PC-3 (cell line): ENCODE measurements around the gene SHROOM2. TPM values are rescaled to one million over a fixed set of nuclear protein-coding genes. Genes with fewer than 3 reads are reported as not detected.
"Not testable (repeated sequence)": the region's sequence is repeated elsewhere in the genome, so short reads cannot be mapped to it uniquely, and the experiment has no call there.

ENCODE experiments used
- ATAC-seq: fragments of 200-7000 bp; cut with Tn5 transposase; 2 replicates; pipeline ENCODE4 v1.9.1; 2020; ENCODE audit warnings: mild to moderate bottlenecking, moderate library complexity
- BruUV-seq: library from RNA; stranded (reverse); fragments of 400-500 nt; replicated peaks from 2 replicates; lab custom pipeline; 2021; lab: Mats Ljungman, UMichigan
- CTCF ChIA-PET: fragments of 300-600 bp; sonication (Branson Sonifier 250); formaldehyde crosslinking; loops from one replicate; lab custom pipeline; 2022; ENCODE audit warnings: antibody characterized with exemption; lab: Charles Lee
- POLR2A ChIA-PET: fragments of 300-600 bp; sonication (Branson Sonifier 250); formaldehyde crosslinking; loops from one replicate; lab custom pipeline; 2022; ENCODE audit warnings: antibody characterized with exemption; ENCODE audit not compliant: unreplicated experiment; lab: Charles Lee
- DNase-seq: peaks from one replicate; pipeline ENCODE4 v3.0.0-alpha.2; 2015
- H2AFZ ChIP-seq: fragments of 300-600 bp; sonication (generic); 2 replicates; pipeline ENCODE4 v1.6.0; 2016; ENCODE audit warnings: antibody characterized with exemption, low read length
- H3F3A ChIP-seq: fragments of 300-600 bp; sonication (generic); one replicate; pipeline ENCODE4 v1.6.0; 2017; ENCODE audit warnings: antibody characterized with exemption, low read length, control low read depth, mild to moderate bottlenecking; ENCODE audit not compliant: unreplicated experiment
- H3K27ac ChIP-seq: fragments of 300-600 bp; sonication (generic); 2 replicates; pipeline ENCODE4 v1.5.1; 2016; ENCODE audit warnings: mild to moderate bottlenecking, low read length
- H3K27me3 ChIP-seq: fragments of 300-600 bp; sonication (generic); 2 replicates; pipeline ENCODE4 v1.6.1; 2016; ENCODE audit warnings: low read length, mixed read lengths
- H3K36me3 ChIP-seq: fragments of 300-600 bp; sonication (generic); 2 replicates; pipeline ENCODE4 v1.6.1; 2016; ENCODE audit warnings: low read depth, mixed run types, low read length, mixed read lengths
- H3K4me1 ChIP-seq: fragments of 300-600 bp; sonication (generic); 2 replicates; pipeline ENCODE4 v1.5.1; 2016; ENCODE audit warnings: low read length; ENCODE audit not compliant: insufficient read depth
- H3K4me2 ChIP-seq: fragments of 300-600 bp; sonication (generic); 2 replicates; pipeline ENCODE4 v1.6.0; 2016; ENCODE audit warnings: low read length
- H3K4me3 ChIP-seq: fragments of 300-600 bp; sonication (generic); 2 replicates; pipeline ENCODE4 v1.5.1; 2016; ENCODE audit warnings: mild to moderate bottlenecking, low read length, mixed read lengths
- H3K79me2 ChIP-seq: fragments of 300-600 bp; sonication (generic); 2 replicates; pipeline ENCODE4 v1.6.1; 2017; ENCODE audit warnings: low read length, mixed read lengths
- H3K9ac ChIP-seq: fragments of 300-600 bp; sonication (generic); 2 replicates; pipeline ENCODE4 v1.6.0; 2016; ENCODE audit warnings: mild to moderate bottlenecking, low read length
- H3K9me2 ChIP-seq: fragments of 300-600 bp; sonication (generic); replicated peaks from 2 replicates; pipeline ENCODE4 v1.6.1; 2016; ENCODE audit warnings: mixed run types, low read length, mixed read lengths
- H3K9me3 ChIP-seq: fragments of 300-600 bp; sonication (generic); 2 replicates; pipeline ENCODE4 v1.6.1; 2016; ENCODE audit warnings: low read length, mixed read lengths
- H4K20me1 ChIP-seq: fragments of 300-600 bp; sonication (generic); 2 replicates; pipeline ENCODE4 v1.6.1; 2016; ENCODE audit warnings: low read length, mixed read lengths
- EZH2 ChIP-seq: fragments of 300-600 bp; sonication (generic); IDR thresholded peaks from one replicate; pipeline ENCODE4 v1.6.1; 2017; ENCODE audit warnings: antibody characterized with exemption, mild to moderate bottlenecking, low read length; ENCODE audit not compliant: unreplicated experiment
- EZH2phosphoT487 ChIP-seq: fragments of 300-600 bp; sonication (generic); IDR thresholded peaks from 2 replicates; pipeline ENCODE4 v1.6.1; 2018; ENCODE audit warnings: mild to moderate bottlenecking, antibody characterized with exemption, low read length, borderline replicate concordance
- intact Hi-C: fragments of 100-400 bp; cut with micrococcal nuclease; formaldehyde crosslinking; loops from 2 replicates; pipeline ENCODE4 v1.9.0; 2023
- total RNA-seq: library from RNA; depleted of rRNA; stranded (reverse); fragments of >200 nt; gene quantifications from 2 replicates; pipeline ENCODE4 v1.2.3, GENCODE V29; 2014
- TF ChIP-seq, protein P1 (sequence below): fragments of 300-600 bp; sonication (generic); conservative IDR thresholded peaks from 2 replicates; pipeline ENCODE4 v1.5.1; 2017; ENCODE audit warnings: antibody characterized with exemption, low read depth, mild to moderate bottlenecking, low read length

SHROOM2 gene
- total RNA-seq, 1 experiment from 2014 or later: 6.5 TPM

- H3K4me3 ChIP-seq, ATAC-seq, H3K27ac ChIP-seq, BruUV-seq, H3K4me2 ChIP-seq, DNase-seq, H3K4me1 ChIP-seq, H4K20me1 ChIP-seq, POLR2A ChIA-PET, H2AFZ ChIP-seq, H3K9me2 ChIP-seq, CTCF ChIA-PET, H3F3A ChIP-seq, H3K79me2 ChIP-seq, H3K9me3 ChIP-seq, intact Hi-C loops, H3K9ac ChIP-seq, H3K36me3 ChIP-seq, H3K27me3 ChIP-seq: not testable (repeated sequence)
These were observed 24.9 kb downstream of the SHROOM2 start for GRCh38 chrX:9811086-9811485.

DNA sequence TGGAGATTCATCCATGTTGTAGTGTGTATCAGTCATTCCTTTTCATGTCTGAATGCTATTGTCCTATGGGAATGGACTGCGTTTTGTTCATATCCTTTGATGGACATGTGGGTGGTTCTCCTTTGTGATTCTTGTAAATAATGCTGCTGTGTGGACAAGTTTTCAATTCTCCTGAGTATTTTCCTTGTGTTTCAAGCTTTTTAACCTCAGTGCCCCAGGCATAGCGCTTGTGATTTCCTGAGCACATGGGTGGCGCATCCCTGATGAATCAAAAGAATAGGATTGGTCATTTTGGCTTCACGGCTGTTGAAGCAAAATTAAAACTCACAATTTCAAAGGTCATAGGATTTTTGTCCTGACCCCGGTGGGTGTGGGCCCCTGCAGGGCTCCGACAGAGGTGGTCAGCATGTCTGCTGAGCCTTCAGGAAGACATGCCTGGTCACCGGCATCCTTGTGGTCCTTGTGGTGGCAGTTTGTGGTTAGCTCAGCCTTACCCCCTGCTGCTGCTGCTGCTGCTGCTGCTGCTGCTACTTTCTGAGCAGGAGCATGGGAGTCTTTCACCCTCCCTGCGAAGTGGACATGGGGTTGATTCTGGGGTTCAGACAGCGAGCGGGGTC, 30.0 kb downstream of the SHROOM2 start:
- Histone ChIP-seq H3K9me2 (no peaks in the 10 kb centered on the region), H3K27me3 (no peaks in the 10 kb centered on the region), H3K79me2 (no peaks in the 10 kb centered on the region), H2AFZ (no peak overlapping the region), H3K36me3 (no peaks in the 10 kb centered on the region), H3K4me1 (no peaks in the 10 kb centered on the region), H3K4me2 (no peak overlapping the region), H4K20me1 (no peaks in the 10 kb centered on the region), H3K4me3 (no peak overlapping the region), H3K9ac (no peak overlapping the region), H3F3A (no peaks in the 10 kb centered on the region), H3K9me3 (no peaks in the 10 kb centered on the region), H3K27ac (no peak overlapping the region)
- BruUV-seq: no TSS peak
- ATAC-seq (no peak), DNase-seq (no peak)
- intact Hi-C loops: no loop called here
- TF ChIP-seq EZH2phosphoT487 (no peak), EZH2 (no peak)
- TF ChIP-seq, protein P1, sequence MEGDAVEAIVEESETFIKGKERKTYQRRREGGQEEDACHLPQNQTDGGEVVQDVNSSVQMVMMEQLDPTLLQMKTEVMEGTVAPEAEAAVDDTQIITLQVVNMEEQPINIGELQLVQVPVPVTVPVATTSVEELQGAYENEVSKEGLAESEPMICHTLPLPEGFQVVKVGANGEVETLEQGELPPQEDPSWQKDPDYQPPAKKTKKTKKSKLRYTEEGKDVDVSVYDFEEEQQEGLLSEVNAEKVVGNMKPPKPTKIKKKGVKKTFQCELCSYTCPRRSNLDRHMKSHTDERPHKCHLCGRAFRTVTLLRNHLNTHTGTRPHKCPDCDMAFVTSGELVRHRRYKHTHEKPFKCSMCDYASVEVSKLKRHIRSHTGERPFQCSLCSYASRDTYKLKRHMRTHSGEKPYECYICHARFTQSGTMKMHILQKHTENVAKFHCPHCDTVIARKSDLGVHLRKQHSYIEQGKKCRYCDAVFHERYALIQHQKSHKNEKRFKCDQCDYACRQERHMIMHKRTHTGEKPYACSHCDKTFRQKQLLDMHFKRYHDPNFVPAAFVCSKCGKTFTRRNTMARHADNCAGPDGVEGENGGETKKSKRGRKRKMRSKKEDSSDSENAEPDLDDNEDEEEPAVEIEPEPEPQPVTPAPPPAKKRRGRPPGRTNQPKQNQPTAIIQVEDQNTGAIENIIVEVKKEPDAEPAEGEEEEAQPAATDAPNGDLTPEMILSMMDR: no peak
- POLR2A ChIA-PET: no interaction called here
- CTCF ChIA-PET: no interaction called here

GRCh38 chrX:9821572-9821971, 35.3 kb downstream of the SHROOM2 start:
- Histone ChIP-seq H3K4me3 (no peak overlapping the region), H3K27me3 (no peaks in the 10 kb centered on the region), H3K79me2 (no peaks in the 10 kb centered on the region), H3K4me2 (no peak overlapping the region), H2AFZ (no peak overlapping the region), H3F3A (no peaks in the 10 kb centered on the region), H3K9ac (no peak overlapping the region), H3K4me1 (no peaks in the 10 kb centered on the region), H4K20me1 (no peaks in the 10 kb centered on the region), H3K36me3 (no peaks in the 10 kb centered on the region), H3K9me3 (no peaks in the 10 kb centered on the region), H3K27ac (no peak overlapping the region), H3K9me2 (no peaks in the 10 kb centered on the region)
- no peak for ATAC-seq
- BruUV-seq: no TSS peak
- CTCF ChIA-PET: no interaction called here
- intact Hi-C loops: no loop called here
- DNase-seq: no peak
- POLR2A ChIA-PET: no interaction called here
- TF ChIP-seq, protein P1: no peak
- TF ChIP-seq EZH2: no peak
